ENCODE results near the gene C1QB.

The C1QB gene

GRCh38 chr1:22676916-22677583 lies 24.0 kb downstream of the C1QB start:
- DNase-seq (ENCODE audit: low read depth in 2 of 2) = no peak
- no peak overlapping the region for H3K4me3 ChIP-seq (replicated peaks in 1 of 2; ENCODE audit: low read depth in 2 of 2, low read length in 2 of 2)
- TF ChIP-seq CTCF (IDR thresholded peaks at IDR 0.05; ENCODE audit: low read depth, low read length) = no peak

- DNase-seq (ENCODE audit: low read depth in 2 of 2) = no peak
- no peak overlapping the region for H3K4me3 ChIP-seq (replicated peaks in 1 of 2; ENCODE audit: low read depth in 2 of 2, low read length in 2 of 2)
- TF ChIP-seq CTCF (IDR thresholded peaks at IDR 0.05; ENCODE audit: low read depth, low read length) = no peak
Observed at GRCh38 chr1:22677931-22678896, 25.2 kb downstream of the C1QB start.

GRCh38 chr1:22680726-22681125 lies 27.7 kb downstream of the C1QB start:
- TF ChIP-seq CTCF (IDR thresholded peaks at IDR 0.05; ENCODE audit: low read depth, low read length) = no peak
- DNase-seq (ENCODE audit: low read depth in 2 of 2) = no peak
- no peak overlapping the region for H3K4me3 ChIP-seq (replicated peaks in 1 of 2; ENCODE audit: low read depth in 2 of 2, low read length in 2 of 2)

- TF ChIP-seq CTCF (IDR thresholded peaks at IDR 0.05; ENCODE audit: low read depth, low read length) = no peak
- H3K4me3 ChIP-seq (replicated peaks in 1 of 2; ENCODE audit: low read depth in 2 of 2, low read length in 2 of 2) = no peak overlapping the region
- DNase-seq (ENCODE audit: low read depth in 2 of 2) = no peak
Observed at GRCh38 chr1:22681556-22682276, 28.7 kb downstream of the C1QB start.

- H3K4me3 ChIP-seq (replicated peaks in 1 of 2; ENCODE audit: low read depth in 2 of 2, low read length in 2 of 2) = no peak overlapping the region
- DNase-seq (ENCODE audit: low read depth in 2 of 2) = no peak
- TF ChIP-seq CTCF (IDR thresholded peaks at IDR 0.05; ENCODE audit: low read depth, low read length) = no peak
Observed at GRCh38 chr1:22683547-22683946, 30.5 kb downstream of the C1QB start.

- DNase-seq (ENCODE audit: low read depth in 2 of 2) = peak in 1 of 2 donors; percentile 28
- H3K4me3 ChIP-seq (replicated peaks in 1 of 2; ENCODE audit: low read depth in 2 of 2, low read length in 2 of 2) = no peak overlapping the region
- TF ChIP-seq CTCF (IDR thresholded peaks at IDR 0.05; ENCODE audit: low read depth, low read length) = no peak
Observed at GRCh38 chr1:22685591-22686059, 32.6 kb downstream of the C1QB start.
